Measurements from ENCODE around the gene USP35. TPM values are rescaled to one million over a fixed set of nuclear protein-coding genes. Genes with fewer than 3 reads are reported as not detected.
A peak's percentile ranks its signal among the peaks of the same experiment; 100 is the strongest.
"Not testable (repeated sequence)": the region's sequence is repeated elsewhere in the genome, so short reads cannot be mapped to it uniquely, and the experiment has no call there.

USP35 gene
- total RNA-seq, 8 experiments from 2014 or later = 4.3 to 13.4 (median 9.9) TPM

- in situ Hi-C loops (cut with MboI; ENCODE audit: low pct_unique_long_range_greater_than_20kb in 2 of 9, low sequenced_read_pairs in 9 of 9, unreplicated experiment in 9 of 9) = loop anchor here in 4 of 9 experiments (25.0 kb wide), 2 partner anchors 160 to 335 kb away; partner anchors contain the start of gene NARS2 (in 4 of the 4)
- no peak for ATAC-seq (replicated peaks in 6 of 8)
- 67 to 100% (median 94%) methylated on average over 1 to 6 of the region's 12 CpGs; no CpG with 5 or more reads in 2 of the 10 experiments for WGBS, 10 experiments
Observed at GRCh38 chr11:78226684-78227680, 38.3 kb downstream of the USP35 start.

GRCh38 chr11:78227921-78228320 lies 39.2 kb downstream of the USP35 start:
- in situ Hi-C loops (cut with MboI; ENCODE audit: low pct_unique_long_range_greater_than_20kb in 2 of 9, low sequenced_read_pairs in 9 of 9, unreplicated experiment in 9 of 9) = loop anchor here in 4 of 9 experiments (25.0 kb wide), 2 partner anchors 159 to 334 kb away; partner anchors contain the start of gene NARS2 (in 4 of the 4)
- no peak for ATAC-seq (replicated peaks in 6 of 8)
- Histone ChIP-seq H3K27ac (no peak overlapping the region), H3K4me1 (replicated peaks in 1 of 2) (peaks cover 6 to 11% of the 10 kb centered on the region in 2 donors), H3K4me3 (no peak overlapping the region)
- WGBS, 10 experiments = 20 to 92% (median 80%) methylated on average over 1 to 4 of the region's 4 CpGs; no CpG with 5 or more reads in 1 of the 10 experiments

More at GRCh38 chr11:78226684-78227680, 38.3 kb downstream of the USP35 start:
- Histone ChIP-seq H3K27ac (no peak overlapping the region), H3K4me3 (no peak overlapping the region), H3K4me1 (replicated peaks in 1 of 2) (peaks cover 4 to 5% of the 10 kb centered on the region in 2 donors)

GRCh38 chr11:78228467-78228866 lies 39.7 kb downstream of the USP35 start:
- peaks cover 6 to 11% of the 10 kb centered on the region in 2 donors for H3K4me1 ChIP-seq (replicated peaks in 1 of 2)
- peak; percentile 49 to 79 (median 64) for ATAC-seq (replicated peaks in 6 of 8)
- in situ Hi-C loops (cut with MboI; ENCODE audit: low pct_unique_long_range_greater_than_20kb in 2 of 9, low sequenced_read_pairs in 9 of 9, unreplicated experiment in 9 of 9) = loop anchor here in 4 of 9 experiments (25.0 kb wide), 2 partner anchors 159 to 334 kb away; partner anchors contain the start of gene NARS2 (in 4 of the 4)
- no peak overlapping the region for H3K27ac ChIP-seq
- no peak overlapping the region for H3K4me3 ChIP-seq
- 96 to 100% methylated on average over 2 to 3 of the region's 3 CpGs; no CpG with 5 or more reads in 8 of the 10 experiments for WGBS, 10 experiments

- H3K4me1 ChIP-seq (replicated peaks in 1 of 2) = peaks cover 6 to 11% of the 10 kb centered on the region in 2 donors
- H3K27ac ChIP-seq = no peak overlapping the region
- 33 to 100% methylated on average over 1 of the region's 2 CpGs; no CpG with 5 or more reads in 8 of the 10 experiments for WGBS, 10 experiments
- in situ Hi-C loops (cut with MboI; ENCODE audit: low pct_unique_long_range_greater_than_20kb in 2 of 9, low sequenced_read_pairs in 9 of 9, unreplicated experiment in 9 of 9) = loop anchor here in 4 of 9 experiments (25.0 kb wide), 2 partner anchors 158 to 333 kb away; partner anchors contain the start of gene NARS2 (in 4 of the 4)
- no peak overlapping the region for H3K4me3 ChIP-seq
- ATAC-seq (replicated peaks in 6 of 8) = no peak
Observed at GRCh38 chr11:78229106-78229505, 40.4 kb downstream of the USP35 start.

GRCh38 chr11:78230161-78230877 lies 41.6 kb downstream of the USP35 start:
- 42 to 100% (median 95%) methylated on average over 1 to 6 of the region's 7 CpGs for WGBS, 10 experiments
- in situ Hi-C loops (cut with MboI; ENCODE audit: low pct_unique_long_range_greater_than_20kb in 2 of 9, low sequenced_read_pairs in 9 of 9, unreplicated experiment in 9 of 9) = loop anchor here in 5 of 9 experiments (10.0 to 25.0 kb wide), 3 partner anchors 157 to 334 kb away; partner anchors contain the start of gene NARS2 (in 4 of the 5)
- Histone ChIP-seq H3K4me3 (no peak overlapping the region), H3K4me1 (replicated peaks in 1 of 2) (peaks cover 6 to 11% of the 10 kb centered on the region in 2 donors), H3K27ac (no peak overlapping the region)
- ATAC-seq (replicated peaks in 6 of 8) = no peak

- ATAC-seq (replicated peaks in 6 of 8) = peak in 6 of 8 experiments; percentile 35 to 97 (median 84)
- H3K27ac ChIP-seq = no peak overlapping the region
- in situ Hi-C loops (cut with MboI; ENCODE audit: low pct_unique_long_range_greater_than_20kb in 2 of 9, low sequenced_read_pairs in 9 of 9, unreplicated experiment in 9 of 9) = loop anchor here in 5 of 9 experiments (10.0 to 25.0 kb wide), 3 partner anchors 155 to 333 kb away; partner anchors contain the start of gene NARS2 (in 4 of the 5)
Observed at GRCh38 chr11:78231962-78232501, 43.3 kb downstream of the USP35 start.

GRCh38 chr11:78233046-78233445 lies 44.3 kb downstream of the USP35 start:
- 40 to 100% (median 100%) methylated on average over 1 to 4 of the region's 6 CpGs; no CpG with 5 or more reads in 3 of the 10 experiments for WGBS, 10 experiments
- ATAC-seq (replicated peaks in 6 of 8); H3K4me3 ChIP-seq; H3K27ac ChIP-seq: not testable (repeated sequence)
- in situ Hi-C loops (cut with MboI; ENCODE audit: low pct_unique_long_range_greater_than_20kb in 2 of 9, low sequenced_read_pairs in 9 of 9, unreplicated experiment in 9 of 9) = loop anchor here in 5 of 9 experiments (10.0 to 25.0 kb wide), 3 partner anchors 154 to 332 kb away; partner anchors contain the start of gene NARS2 (in 4 of the 5)
- peaks cover 6 to 11% of the 10 kb centered on the region in 2 donors for H3K4me1 ChIP-seq (replicated peaks in 1 of 2)

More at GRCh38 chr11:78231962-78232501, 43.3 kb downstream of the USP35 start:
- Histone ChIP-seq H3K4me1 (replicated peaks in 1 of 2) (peaks cover 6 to 11% of the 10 kb centered on the region in 2 donors), H3K4me3 (no peak overlapping the region)

GRCh38 chr11:78234006-78234405 lies 45.3 kb downstream of the USP35 start:
- no peak overlapping the region for H3K4me3 ChIP-seq

GRCh38 chr11:78237293-78238046 lies 48.8 kb downstream of the USP35 start:
- in situ Hi-C loops (cut with MboI; ENCODE audit: low pct_unique_long_range_greater_than_20kb in 2 of 9, low sequenced_read_pairs in 9 of 9, unreplicated experiment in 9 of 9) = loop anchor here in 5 of 9 experiments (10.0 to 25.0 kb wide), 3 partner anchors 150 to 327 kb away; partner anchors contain the start of gene NARS2 (in 4 of the 5)

More at GRCh38 chr11:78234006-78234405, 45.3 kb downstream of the USP35 start:
- no peak for ATAC-seq (replicated peaks in 6 of 8)
- no peak overlapping the region for H3K27ac ChIP-seq
- peaks cover 6 to 11% of the 10 kb centered on the region in 2 donors for H3K4me1 ChIP-seq (replicated peaks in 1 of 2)
- in situ Hi-C loops (cut with MboI; ENCODE audit: low pct_unique_long_range_greater_than_20kb in 2 of 9, low sequenced_read_pairs in 9 of 9, unreplicated experiment in 9 of 9) = loop anchor here in 5 of 9 experiments (10.0 to 25.0 kb wide), 3 partner anchors 153 to 331 kb away; partner anchors contain the start of gene NARS2 (in 4 of the 5)
- 50 to 100% (median 81%) methylated on average over 1 to 5 of the region's 5 CpGs for WGBS, 10 experiments

GRCh38 chr11:78239781-78240180 lies 51.1 kb downstream of the USP35 start:
- Histone ChIP-seq H3K27ac (no peak overlapping the region), H3K4me1 (replicated peaks in 1 of 2) (no peaks in the 10 kb centered on the region), H3K4me3 (no peak overlapping the region)
- no peak for ATAC-seq (replicated peaks in 6 of 8)
- WGBS, 10 experiments = 100% methylated on average over 1 of the region's 1 CpG; no CpG with 5 or more reads in 8 of the 10 experiments
- in situ Hi-C loops (cut with MboI; ENCODE audit: low pct_unique_long_range_greater_than_20kb in 2 of 9, low sequenced_read_pairs in 9 of 9, unreplicated experiment in 9 of 9) = loop anchor here in 5 of 9 experiments (10.0 to 25.0 kb wide), 3 partner anchors 148 to 325 kb away; partner anchors contain the start of gene NARS2 (in 4 of the 5)

More at GRCh38 chr11:78237293-78238046, 48.8 kb downstream of the USP35 start:
- Histone ChIP-seq H3K27ac (no peak overlapping the region), H3K4me1 (replicated peaks in 1 of 2) (peaks cover 0 to under 1% of the 10 kb centered on the region in 2 donors), H3K4me3 (no peak overlapping the region)
- ATAC-seq (replicated peaks in 6 of 8) = peak in 2 of 8 experiments; percentile 59 to 69

- no peak for ATAC-seq (replicated peaks in 6 of 8)
- in situ Hi-C loops (cut with MboI; ENCODE audit: low pct_unique_long_range_greater_than_20kb in 2 of 9, low sequenced_read_pairs in 9 of 9, unreplicated experiment in 9 of 9) = loop anchor here in 4 of 9 experiments (25.0 kb wide), 2 partner anchors 146 to 321 kb away; partner anchors contain the start of gene NARS2 (in 4 of the 4)
- no peak overlapping the region for H3K27ac ChIP-seq
- H3K4me1 ChIP-seq (replicated peaks in 1 of 2) = no peaks in the 10 kb centered on the region
- no peak overlapping the region for H3K4me3 ChIP-seq
Observed at GRCh38 chr11:78241475-78241874, 52.8 kb downstream of the USP35 start.
